AG09319 (cell line): ENCODE measurements around the gene BOC.

Experiments
- DNase-seq: peaks from one replicate; pipeline ENCODE4 v3.0.0-alpha.2; 2010; ENCODE audit warnings: low read depth; ENCODE audit errors: extremely low read depth
- TF ChIP-seq, protein P1 (sequence below): IDR thresholded peaks from 2 replicates; pipeline ENCODE4 v1.5.1; 2011; ENCODE audit warnings: low read depth, mild to moderate bottlenecking, inconsistent platforms, low read length, moderate library complexity

BOC gene

DNA sequence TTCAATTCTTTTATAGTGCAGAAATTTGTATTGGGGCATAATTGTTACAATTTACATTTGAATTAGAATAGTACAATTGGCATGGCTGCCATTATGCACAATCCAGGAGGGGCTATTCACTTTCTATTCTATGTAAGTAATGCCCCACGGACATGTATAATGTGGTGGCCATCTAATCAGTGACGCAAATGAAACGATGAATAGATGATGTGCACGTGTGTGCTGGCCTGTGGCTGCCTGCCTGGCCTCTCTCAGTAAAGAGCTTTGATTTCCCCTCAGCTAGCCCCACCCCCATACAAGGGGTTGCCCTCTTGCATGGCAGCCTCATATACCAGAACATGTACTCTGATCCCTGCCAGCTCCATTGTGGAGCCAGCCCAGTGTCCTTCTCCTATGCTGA is 86.5 kb downstream of the BOC start:
- TF ChIP-seq, protein P1, sequence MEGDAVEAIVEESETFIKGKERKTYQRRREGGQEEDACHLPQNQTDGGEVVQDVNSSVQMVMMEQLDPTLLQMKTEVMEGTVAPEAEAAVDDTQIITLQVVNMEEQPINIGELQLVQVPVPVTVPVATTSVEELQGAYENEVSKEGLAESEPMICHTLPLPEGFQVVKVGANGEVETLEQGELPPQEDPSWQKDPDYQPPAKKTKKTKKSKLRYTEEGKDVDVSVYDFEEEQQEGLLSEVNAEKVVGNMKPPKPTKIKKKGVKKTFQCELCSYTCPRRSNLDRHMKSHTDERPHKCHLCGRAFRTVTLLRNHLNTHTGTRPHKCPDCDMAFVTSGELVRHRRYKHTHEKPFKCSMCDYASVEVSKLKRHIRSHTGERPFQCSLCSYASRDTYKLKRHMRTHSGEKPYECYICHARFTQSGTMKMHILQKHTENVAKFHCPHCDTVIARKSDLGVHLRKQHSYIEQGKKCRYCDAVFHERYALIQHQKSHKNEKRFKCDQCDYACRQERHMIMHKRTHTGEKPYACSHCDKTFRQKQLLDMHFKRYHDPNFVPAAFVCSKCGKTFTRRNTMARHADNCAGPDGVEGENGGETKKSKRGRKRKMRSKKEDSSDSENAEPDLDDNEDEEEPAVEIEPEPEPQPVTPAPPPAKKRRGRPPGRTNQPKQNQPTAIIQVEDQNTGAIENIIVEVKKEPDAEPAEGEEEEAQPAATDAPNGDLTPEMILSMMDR = no peak

DNA sequence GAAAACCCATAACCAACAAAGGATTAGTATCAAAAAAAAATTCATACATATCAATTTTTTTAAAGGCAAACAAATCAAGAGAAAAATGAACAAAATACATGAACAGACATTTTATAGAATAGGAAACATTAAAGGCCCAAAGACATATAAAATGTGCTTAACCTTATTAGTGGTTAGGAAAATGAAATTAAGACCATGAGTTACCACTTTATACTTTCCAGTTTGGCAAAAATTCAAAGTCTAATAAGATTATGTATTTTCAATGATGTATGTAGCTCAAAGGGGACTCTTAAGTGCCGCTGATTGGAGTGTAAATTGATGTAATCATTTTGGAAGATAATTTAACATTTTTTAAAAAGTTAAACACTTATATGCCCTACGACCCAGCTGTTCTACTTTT is 89.2 kb downstream of the BOC start:
- TF ChIP-seq, protein P1 = no peak
- DNase-seq = no peak

More for the DNA sequence above, 86.5 kb downstream of the BOC start:
- no peak for DNase-seq

DNA sequence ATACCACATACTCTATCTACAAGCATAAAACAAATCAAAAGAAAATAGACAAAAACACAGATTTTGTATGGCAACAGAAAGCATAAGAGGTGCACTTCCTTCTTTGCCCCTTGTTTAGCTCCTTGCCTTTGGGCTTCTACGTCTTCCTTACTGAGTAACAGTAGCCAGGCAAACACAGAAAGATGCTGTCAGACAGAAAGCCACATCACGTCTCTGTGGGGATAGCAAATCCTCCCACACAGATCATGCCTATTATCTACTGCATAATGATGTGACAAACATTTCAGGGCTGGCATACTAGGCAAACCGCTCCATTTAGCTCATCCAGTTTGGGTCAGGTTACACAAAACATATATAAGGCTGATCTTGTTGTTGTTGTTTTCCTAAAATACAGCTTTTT is 92.7 kb downstream of the BOC start:
- DNase-seq = no peak

DNA sequence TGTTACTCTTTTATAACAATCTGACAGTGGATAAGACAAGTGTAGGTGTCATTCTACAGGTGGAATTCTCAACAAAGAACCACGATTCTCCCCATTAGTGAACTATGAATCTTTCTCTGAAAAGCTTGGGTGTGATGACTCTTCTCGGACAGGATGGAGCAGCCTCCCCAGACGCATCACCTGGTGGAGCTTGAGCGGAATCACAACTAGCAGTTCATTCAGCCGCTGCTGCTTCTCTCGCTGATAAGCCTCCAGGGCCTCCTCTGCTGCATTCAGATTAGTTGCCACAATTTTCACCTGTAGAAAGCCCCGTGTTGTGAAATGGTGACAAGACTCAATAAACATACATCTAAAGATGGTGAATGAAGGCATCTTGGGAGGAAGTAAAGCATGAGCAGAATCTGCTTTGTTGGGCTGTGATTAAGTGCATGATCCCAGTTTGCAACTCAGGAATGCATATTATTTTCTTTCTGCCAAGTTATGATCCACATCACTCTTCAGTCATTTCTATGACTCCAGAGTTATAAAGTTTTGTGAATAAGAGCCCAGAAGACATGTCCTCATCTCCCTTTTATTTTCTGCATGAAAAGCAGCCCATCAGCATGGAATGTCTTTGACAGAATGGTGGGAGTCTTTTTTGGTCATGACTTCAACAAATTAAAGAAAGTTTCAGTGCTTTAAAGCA is 93.6 kb downstream of the BOC start:
- DNase-seq = no peak
- TF ChIP-seq, protein P1 = no peak

More for the DNA sequence above, 92.7 kb downstream of the BOC start:
- TF ChIP-seq, protein P1 = no peak

DNA sequence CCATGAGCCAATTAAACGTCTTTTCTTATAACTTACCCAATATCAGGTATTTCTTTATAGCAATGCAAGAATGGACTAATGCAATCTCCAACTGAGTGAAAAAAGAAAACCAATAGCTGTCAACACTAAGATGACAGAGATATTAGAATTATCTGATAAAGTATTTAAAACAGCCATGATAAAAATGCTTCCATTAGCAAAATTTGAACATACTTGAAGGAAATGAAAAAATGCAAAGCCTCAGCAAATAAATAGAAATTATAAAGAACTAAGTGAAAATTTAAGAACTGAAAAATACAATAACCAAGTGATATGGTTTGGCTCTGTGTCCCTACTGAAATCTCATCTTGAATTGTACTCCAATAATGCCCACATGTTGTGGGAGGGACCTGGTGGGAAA is 99.6 kb downstream of the BOC start:
- no peak for DNase-seq

DNA sequence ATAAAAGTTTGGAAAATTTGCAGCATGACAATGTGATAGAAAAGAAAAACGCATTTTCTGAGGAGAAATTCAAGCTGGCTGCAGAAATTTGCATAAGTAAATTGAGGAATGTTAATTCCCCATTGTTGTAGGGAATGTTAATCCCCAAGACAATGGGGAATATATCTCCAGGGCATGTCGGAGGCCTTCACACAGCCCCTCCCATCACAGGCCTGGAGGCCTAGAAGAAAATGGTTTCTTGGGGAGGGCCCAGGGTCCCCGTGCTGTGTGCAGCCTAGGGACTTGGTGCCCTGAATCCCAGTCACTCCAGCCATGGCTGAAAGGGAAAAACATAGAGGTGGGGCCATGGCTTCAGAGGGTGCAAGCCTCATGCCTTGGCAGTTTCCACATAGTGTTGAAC is 101.1 kb downstream of the BOC start:
- TF ChIP-seq, protein P1 = no peak
- DNase-seq = no peak

More for the DNA sequence above, 99.6 kb downstream of the BOC start:
- TF ChIP-seq, protein P1 = no peak

DNA sequence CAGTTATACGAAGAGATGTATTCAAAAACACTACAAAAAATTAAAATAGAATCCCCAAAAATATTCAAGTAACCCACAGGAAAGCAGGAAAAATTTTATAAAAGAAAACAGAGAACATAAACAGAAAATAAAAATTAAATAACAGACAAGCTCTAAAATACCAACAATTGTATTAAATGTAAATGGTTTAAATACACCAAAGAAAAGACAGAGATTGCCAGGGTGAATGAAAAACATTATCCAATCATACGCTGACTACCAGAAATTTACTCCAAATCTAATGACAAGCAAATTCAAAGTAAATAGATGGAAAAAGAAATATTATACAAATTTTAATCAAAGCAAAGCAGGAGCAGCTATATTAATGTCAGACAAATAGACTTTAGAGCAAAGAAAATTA is 103.6 kb downstream of the BOC start:
- no peak for DNase-seq
- TF ChIP-seq, protein P1 = no peak
